Body of pancreas (tissue), 4 donors: ENCODE data around the gene RTL10. TPM values are rescaled to one million over a fixed set of nuclear protein-coding genes. Genes with fewer than 3 reads are reported as not detected.

Source experiments
- ATAC-seq: fragments of 150-250 bp; one replicate; pipeline ENCODE4 v1.9.1; 2016
- DNase-seq, 4 donors: peaks; one replicate each; pipeline ENCODE4 v3.0.0-alpha.2; 2019
- H3K27ac ChIP-seq, 4 donors: fragments of 200-600 bp; sonication (generic); 1 replicate in 3 of 4; 2 replicates in 1 of 4; pipeline versions ENCODE4 v1.5.1 to v1.6.1; 2016 to 2019; ENCODE audit warnings: mild to moderate bottlenecking in 1 of 4, mixed read lengths in 1 of 4, moderate library complexity in 1 of 4
- H3K27me3 ChIP-seq, 2 donors: fragments of 200-600 bp; sonication (generic); one replicate each; pipeline ENCODE4 v1.6.0; 2016; ENCODE audit warnings: mild to moderate bottlenecking in 1 of 2
- H3K36me3 ChIP-seq, 2 donors: fragments of 200-600 bp; sonication (generic); replicated peaks in 1 of 2; 2 replicates each; pipeline ENCODE4 v1.5.1; 2016; ENCODE audit warnings: low read depth in 2 of 2; ENCODE audit not compliant: insufficient read depth in 1 of 2
- H3K4me1 ChIP-seq: fragments of 200-600 bp; sonication (generic); one replicate; pipeline ENCODE4 v1.6.0; 2016
- H3K4me3 ChIP-seq, 2 donors: fragments of 200-600 bp; sonication (generic); 1 replicate in 1 of 2; 2 replicates in 1 of 2; pipeline ENCODE4 v1.5.1; 2016 to 2019
- H3K9me3 ChIP-seq, 3 donors: fragments of 200-600 bp; sonication (generic); 1 replicate in 2 of 3; 2 replicates in 1 of 3; pipeline ENCODE4 v1.5.1; 2016
- POLR2A ChIP-seq, 3 donors: fragments of 450-650 bp; IDR thresholded peaks; one replicate each; pipeline ENCODE4 v1.6.1; 2016; ENCODE audit warnings: antibody characterized with exemption in 3 of 3, mild to moderate bottlenecking in 2 of 3
- WGBS, 2 donors: methylation state at CpG; one replicate each; pipeline ENCODE4 v1.1.5; 2017; 5-methylcytosine and 5-hydroxymethylcytosine counted together
- intact Hi-C: fragments of 100-400 bp; cut with DNase I; formaldehyde crosslinking; loops from one replicate; pipeline ENCODE4 v1.15.1; 2023
- total RNA-seq, 2 donors: library from RNA; depleted of rRNA; stranded (reverse); fragments of >200 nt; gene quantifications; one replicate each; pipeline ENCODE4 v1.1.0, GENCODE V29; 2016
- TF ChIP-seq, protein P1 (sequence below), 7 experiments: fragments of 450-650 bp in 4 of 7; fragments of 200-600 bp in 3 of 7; sonication (generic) in 3 of 7; IDR thresholded peaks; one replicate each; pipeline ENCODE4 v1.5.1; 2016 to 2019; ENCODE audit warnings: antibody characterized with exemption in 7 of 7

RTL10 gene
- total RNA-seq, 2 donors from 2014 or later: 10.2 to 14.8 TPM

DNA sequence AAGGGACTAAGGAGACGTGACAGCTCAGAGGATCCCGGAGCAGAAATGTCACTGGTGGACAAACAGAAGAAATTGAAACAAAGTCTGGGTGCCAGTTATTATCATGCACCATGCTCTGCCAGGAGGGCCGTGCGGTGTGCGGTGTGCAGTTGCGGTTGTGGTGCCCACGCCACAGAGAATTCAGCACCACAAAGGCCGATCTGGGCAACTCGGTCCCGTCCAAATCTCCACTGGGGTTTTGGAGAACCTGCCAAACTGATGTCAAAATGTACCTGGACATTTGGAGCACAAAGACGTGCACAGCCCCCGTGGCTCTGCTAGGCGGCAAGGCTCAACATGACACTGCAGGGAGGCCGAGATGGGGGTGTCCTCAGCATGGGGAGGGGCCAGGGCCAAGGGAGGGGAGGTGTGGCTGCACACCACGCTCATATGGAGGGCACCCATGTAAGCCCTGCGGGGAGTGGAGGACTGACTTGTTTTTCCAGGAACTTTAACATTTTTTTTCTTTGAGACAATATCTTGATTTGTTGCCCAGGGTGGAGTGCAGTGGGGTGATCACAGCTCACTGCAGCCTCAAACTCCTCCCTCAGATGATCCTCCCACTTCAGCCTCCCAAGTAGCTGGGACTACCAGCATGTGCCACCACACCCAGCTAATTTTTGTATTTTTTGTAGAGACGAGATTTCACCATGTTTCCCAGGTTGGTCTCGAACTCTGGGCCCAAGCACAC, 39.4 kb downstream of the RTL10 start:
- H3K36me3 ChIP-seq: no peaks in the 10 kb centered on the region
- H3K9me3 ChIP-seq: no peaks in the 10 kb centered on the region
- H3K4me3 ChIP-seq: no peak overlapping the region
- WGBS, 2 donors: 87 to 88% methylated on average over 17 to 18 of the region's 18 CpGs
- no peak overlapping the region for H3K27ac ChIP-seq
- H3K4me1 ChIP-seq: no peaks in the 10 kb centered on the region
- intact Hi-C loops: no loop called here
- TF ChIP-seq POLR2A (IDR thresholded peaks at IDR 0.05): no peak
- DNase-seq: no peak
- ATAC-seq: no peak
- H3K27me3 ChIP-seq: no peaks in the 10 kb centered on the region

GRCh38 chr22:19814428-19814827, 40.2 kb downstream of the RTL10 start:
- Histone ChIP-seq H3K4me3 (no peak overlapping the region), H3K27ac (no peak overlapping the region), H3K4me1 (no peaks in the 10 kb centered on the region), H3K36me3 (no peaks in the 10 kb centered on the region), H3K27me3 (no peaks in the 10 kb centered on the region), H3K9me3 (no peaks in the 10 kb centered on the region)
- DNase-seq (no peak), ATAC-seq (no peak)
- intact Hi-C loops: no loop called here
- TF ChIP-seq, protein P1, sequence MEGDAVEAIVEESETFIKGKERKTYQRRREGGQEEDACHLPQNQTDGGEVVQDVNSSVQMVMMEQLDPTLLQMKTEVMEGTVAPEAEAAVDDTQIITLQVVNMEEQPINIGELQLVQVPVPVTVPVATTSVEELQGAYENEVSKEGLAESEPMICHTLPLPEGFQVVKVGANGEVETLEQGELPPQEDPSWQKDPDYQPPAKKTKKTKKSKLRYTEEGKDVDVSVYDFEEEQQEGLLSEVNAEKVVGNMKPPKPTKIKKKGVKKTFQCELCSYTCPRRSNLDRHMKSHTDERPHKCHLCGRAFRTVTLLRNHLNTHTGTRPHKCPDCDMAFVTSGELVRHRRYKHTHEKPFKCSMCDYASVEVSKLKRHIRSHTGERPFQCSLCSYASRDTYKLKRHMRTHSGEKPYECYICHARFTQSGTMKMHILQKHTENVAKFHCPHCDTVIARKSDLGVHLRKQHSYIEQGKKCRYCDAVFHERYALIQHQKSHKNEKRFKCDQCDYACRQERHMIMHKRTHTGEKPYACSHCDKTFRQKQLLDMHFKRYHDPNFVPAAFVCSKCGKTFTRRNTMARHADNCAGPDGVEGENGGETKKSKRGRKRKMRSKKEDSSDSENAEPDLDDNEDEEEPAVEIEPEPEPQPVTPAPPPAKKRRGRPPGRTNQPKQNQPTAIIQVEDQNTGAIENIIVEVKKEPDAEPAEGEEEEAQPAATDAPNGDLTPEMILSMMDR (IDR thresholded peaks at IDR 0.05): no peak
- TF ChIP-seq POLR2A (IDR thresholded peaks at IDR 0.05): no peak
- 80 to 81% methylated on average over 5 of the region's 5 CpGs for WGBS, 2 donors

DNA sequence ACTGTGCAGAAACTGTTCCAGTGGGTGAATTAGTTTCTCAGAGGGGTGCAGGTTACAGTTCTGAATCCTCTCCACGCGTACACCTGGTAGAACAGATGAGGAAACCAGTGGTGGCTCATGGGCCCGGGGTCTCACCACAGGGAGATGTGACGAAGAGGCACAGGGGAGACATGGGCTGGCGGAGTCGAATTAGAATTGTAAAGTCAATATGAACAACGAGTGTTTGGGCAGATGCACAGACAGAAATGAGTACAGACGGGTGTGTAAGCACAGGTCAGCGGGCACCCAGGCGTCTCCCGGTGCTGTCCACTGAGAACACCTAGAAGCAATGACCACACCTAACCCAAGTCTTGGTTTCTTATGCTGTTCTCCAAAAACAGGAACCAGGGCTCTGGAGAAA, 41.8 kb downstream of the RTL10 start:
- Histone ChIP-seq H3K4me1 (no peaks in the 10 kb centered on the region), H3K27me3 (no peaks in the 10 kb centered on the region), H3K9me3 (no peaks in the 10 kb centered on the region), H3K4me3 (no peak overlapping the region), H3K27ac (no peak overlapping the region), H3K36me3 (no peaks in the 10 kb centered on the region)
- intact Hi-C loops: no loop called here
- DNase-seq (no peak), ATAC-seq (no peak)
- no peak for TF ChIP-seq POLR2A (IDR thresholded peaks at IDR 0.05)
- TF ChIP-seq, protein P1 (IDR thresholded peaks at IDR 0.05): no peak
- WGBS, 2 donors: 91 to 92% methylated on average over 11 of the region's 11 CpGs

DNA sequence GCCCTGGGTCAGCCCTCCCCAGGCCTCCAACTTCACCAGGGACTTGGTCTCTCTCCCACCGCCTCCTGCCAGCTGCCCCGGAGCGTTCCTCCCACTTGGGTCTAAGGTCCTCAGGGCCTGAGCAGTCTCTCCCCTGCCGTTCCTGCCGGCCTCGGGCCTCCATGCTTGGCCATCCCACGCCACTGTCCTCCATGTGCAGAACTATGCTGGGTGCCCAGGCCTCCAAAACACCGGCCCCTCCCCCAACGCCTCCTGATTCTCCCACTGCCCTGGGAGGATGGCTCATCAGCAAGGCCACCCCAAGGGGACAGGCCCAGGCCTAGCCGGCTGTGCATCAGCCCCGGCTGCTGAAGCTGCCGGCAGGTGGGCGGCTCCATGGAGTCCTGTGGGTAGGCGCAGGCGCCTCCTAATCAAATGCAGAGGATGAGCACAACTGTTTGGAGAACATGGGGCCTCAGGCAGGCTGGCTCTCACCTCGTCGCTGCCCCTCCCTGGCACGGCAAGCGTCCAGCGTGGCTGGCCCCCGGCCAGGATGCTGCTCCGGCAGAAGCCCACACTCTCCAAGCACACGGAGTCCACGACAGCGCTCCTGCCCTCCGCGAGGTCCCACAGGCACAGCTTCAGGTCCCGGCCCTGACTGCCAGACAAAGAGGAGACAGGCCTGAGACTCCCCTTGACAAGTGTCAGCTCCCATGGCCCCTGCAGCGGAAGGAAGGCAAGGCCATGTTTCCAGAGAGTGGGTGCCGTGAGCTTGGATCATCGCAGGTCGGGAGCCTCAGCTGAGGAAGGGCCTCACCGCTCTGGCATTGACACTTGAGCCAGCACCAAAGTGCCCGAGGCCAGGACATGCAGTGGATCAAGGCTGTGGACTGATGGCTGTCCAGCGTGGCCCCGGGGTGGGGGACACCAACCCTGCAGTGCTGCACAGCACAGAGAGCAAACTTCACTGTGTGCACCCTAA, 42.6 kb downstream of the RTL10 start:
- H3K27ac ChIP-seq: no peak overlapping the region
- WGBS, 2 donors: 85 to 96% methylated on average over 13 to 33 of the region's 36 CpGs

GRCh38 chr22:19811211-19811621, 43.5 kb downstream of the RTL10 start:
- H3K27me3 ChIP-seq: no peaks in the 10 kb centered on the region
- TF ChIP-seq, protein P1 (IDR thresholded peaks at IDR 0.05): no peak
- no peak for TF ChIP-seq POLR2A (IDR thresholded peaks at IDR 0.05)
- ATAC-seq: no peak
- 75 to 90% methylated on average over 9 to 12 of the region's 12 CpGs for WGBS, 2 donors
- H3K36me3 ChIP-seq: no peaks in the 10 kb centered on the region
- no peak overlapping the region for H3K4me3 ChIP-seq
- no peaks in the 10 kb centered on the region for H3K4me1 ChIP-seq
- intact Hi-C loops: no loop called here
- peak in 2 of 4 donors; percentile 5 to 8 for DNase-seq
- H3K27ac ChIP-seq: no peak overlapping the region
- no peaks in the 10 kb centered on the region for H3K9me3 ChIP-seq

More for the DNA sequence above, 42.6 kb downstream of the RTL10 start:
- Histone ChIP-seq H3K36me3 (no peaks in the 10 kb centered on the region), H3K4me3 (no peak overlapping the region), H3K27me3 (no peaks in the 10 kb centered on the region), H3K9me3 (no peaks in the 10 kb centered on the region), H3K4me1 (no peaks in the 10 kb centered on the region)
- no peak for ATAC-seq
- TF ChIP-seq, protein P1 (IDR thresholded peaks at IDR 0.05): no peak
- intact Hi-C loops: no loop called here
- DNase-seq: peak in 1 of 4 donors; percentile 9
